Neuronal stem cell (in vitro differentiated cells): ENCODE data around the gene DCLK3.
A peak's percentile ranks its signal among the peaks of the same experiment; 100 is the strongest.

Source experiments
- DNase-seq: peaks from one replicate; pipeline ENCODE4 v3.0.0-alpha.2; 2013; ENCODE audit warnings: low spot score
- H2AFZ ChIP-seq: one replicate; pipeline ENCODE4 v1.6.1; 2013; ENCODE audit warnings: mild to moderate bottlenecking, low read length, inconsistent platforms
- H2AK5ac ChIP-seq: 2 replicates; pipeline ENCODE4 v1.6.1; 2013; ENCODE audit warnings: low read depth, mild to moderate bottlenecking, inconsistent platforms, low read length, moderate library complexity, mixed read lengths
- H2BK120ac ChIP-seq: 2 replicates; pipeline ENCODE4 v1.6.1; 2013; ENCODE audit warnings: low read depth, mild to moderate bottlenecking, inconsistent platforms, low read length, moderate library complexity, mixed read lengths
- H2BK12ac ChIP-seq: one replicate; pipeline ENCODE4 v1.6.1; 2013; ENCODE audit warnings: low read length, inconsistent platforms
- H2BK15ac ChIP-seq: 2 replicates; pipeline ENCODE4 v1.6.1; 2013; ENCODE audit warnings: mild to moderate bottlenecking, low read length, inconsistent platforms, mixed read lengths
- H2BK5ac ChIP-seq: one replicate; pipeline ENCODE4 v1.6.1; 2013; ENCODE audit warnings: inconsistent platforms, mild to moderate bottlenecking, low read length, moderate library complexity
- H3K14ac ChIP-seq: one replicate; pipeline ENCODE4 v1.6.1; 2013; ENCODE audit warnings: low read length, inconsistent platforms
- H3K18ac ChIP-seq: 2 replicates; pipeline ENCODE4 v1.6.1; 2013; ENCODE audit warnings: low read length, inconsistent platforms
- H3K23ac ChIP-seq: 2 replicates; pipeline ENCODE4 v1.6.1; 2013; ENCODE audit warnings: low read depth, mild to moderate bottlenecking, mixed read lengths, low read length, inconsistent platforms; ENCODE audit not compliant: poor library complexity
- H3K27ac ChIP-seq: replicated peaks from 3 replicates; pipeline ENCODE4 v1.5.1; 2013; ENCODE audit warnings: low read length, inconsistent platforms
- H3K27me3 ChIP-seq, 3 experiments: 2 replicates each; pipeline ENCODE4 v1.6.1; 2013; ENCODE audit warnings: low read length in 3 of 3, mild to moderate bottlenecking in 2 of 3, inconsistent platforms in 1 of 3, low read depth in 1 of 3, mixed read lengths in 1 of 3, moderate library complexity in 1 of 3; ENCODE audit not compliant: control insufficient read depth in 3 of 3, insufficient read depth in 3 of 3
- H3K36me3 ChIP-seq, 2 donors: replicated peaks in 1 of 2; 2 replicates each; pipeline ENCODE4 v1.6.1; 2013; ENCODE audit warnings: low read length in 2 of 2; ENCODE audit not compliant: control insufficient read depth in 2 of 2, insufficient read depth in 2 of 2
- H3K4ac ChIP-seq: 2 replicates; pipeline ENCODE4 v1.6.1; 2013; ENCODE audit warnings: inconsistent platforms, mild to moderate bottlenecking, low read length, moderate library complexity
- H3K4me1 ChIP-seq, 2 donors: 1 replicate in 1 of 2; 2 replicates in 1 of 2; pipeline ENCODE4 v1.6.1; 2013; ENCODE audit warnings: low read length in 2 of 2, low read depth in 1 of 2; ENCODE audit not compliant: control insufficient read depth in 2 of 2, insufficient read depth in 1 of 2
- H3K4me2 ChIP-seq: one replicate; pipeline ENCODE4 v1.6.1; 2013; ENCODE audit warnings: mild to moderate bottlenecking, low read length, inconsistent platforms; ENCODE audit not compliant: insufficient read depth, poor library complexity, severe bottlenecking
- H3K4me3 ChIP-seq, 2 donors: 2 replicates each; pipeline ENCODE4 v1.5.1; 2013; ENCODE audit warnings: low read length in 2 of 2, mild to moderate bottlenecking in 2 of 2, inconsistent platforms in 1 of 2, moderate library complexity in 1 of 2
- H3K79me1 ChIP-seq: one replicate; pipeline ENCODE4 v1.6.1; 2013; ENCODE audit warnings: low read depth, mild to moderate bottlenecking, inconsistent platforms, low read length, moderate library complexity
- H3K9ac ChIP-seq: one replicate; pipeline ENCODE4 v1.6.1; 2013; ENCODE audit warnings: mild to moderate bottlenecking, low read depth, low read length, inconsistent platforms; ENCODE audit not compliant: poor library complexity
- H3K9me3 ChIP-seq, 2 donors: replicated peaks in 1 of 2; 2 replicates each; pipeline versions ENCODE3 to v1.6.1; 2013; ENCODE audit warnings: low read length in 2 of 2, mild to moderate bottlenecking in 2 of 2, inconsistent platforms in 1 of 2, low read depth in 1 of 2, mixed read lengths in 1 of 2, moderate library complexity in 1 of 2; ENCODE audit not compliant: control insufficient read depth in 2 of 2, insufficient read depth in 1 of 2
- H4K8ac ChIP-seq: one replicate; pipeline ENCODE4 v1.6.1; 2013; ENCODE audit warnings: low read depth, mild to moderate bottlenecking, inconsistent platforms, low read length, moderate library complexity
- H4K91ac ChIP-seq: one replicate; pipeline ENCODE4 v1.6.1; 2013; ENCODE audit warnings: low read length, low read depth, mild to moderate bottlenecking, inconsistent platforms; ENCODE audit not compliant: poor library complexity
- WGBS, 2 donors: extraction: QIAGEN DNeasy Blood & Tissue Kit; methylation state at CpG; one replicate each; pipeline ENCODE4 v1.1.7; 2013; ENCODE audit warnings: missing lambda C conversion rate in 2 of 2, mixed read lengths in 1 of 2; ENCODE audit not compliant: insufficient read length in 2 of 2, insufficient replicate concordance in 1 of 2; ENCODE audit errors: extremely low coverage in 2 of 2; 5-methylcytosine and 5-hydroxymethylcytosine counted together

DCLK3 gene

DNA sequence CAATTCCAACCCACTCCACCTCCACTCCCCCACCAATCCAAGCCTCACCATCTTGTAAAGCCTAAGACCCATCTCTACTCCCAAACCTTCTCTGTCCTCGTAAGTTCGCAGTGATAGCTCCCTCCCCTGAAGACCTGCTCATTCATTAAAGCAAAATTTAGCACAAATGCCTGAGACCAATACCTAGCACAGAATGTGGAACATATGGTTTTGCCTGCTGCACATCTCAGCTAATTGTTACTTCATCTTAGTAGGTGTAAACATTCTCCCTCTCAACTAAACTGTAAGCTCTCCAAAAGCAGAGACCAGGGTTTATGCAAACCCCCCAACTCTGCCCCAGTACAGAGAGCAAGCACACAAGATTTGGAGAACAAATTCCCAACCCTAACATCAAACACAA, 20.5 kb downstream of the DCLK3 start:
- H3K4me1 ChIP-seq = peaks cover 0 to 2% of the 10 kb centered on the region in 2 donors
- no peak overlapping the region for H2BK15ac ChIP-seq
- H2AFZ ChIP-seq = no peak overlapping the region
- peak overlapping the region; percentile 26 for H3K4ac ChIP-seq
- no peak overlapping the region for H3K27ac ChIP-seq
- H3K4me2 ChIP-seq = no peak overlapping the region
- H4K8ac ChIP-seq = no peak overlapping the region
- no CpG with 5 or more reads among the region's 2 CpGs for WGBS, 2 donors
- no peak overlapping the region for H2BK120ac ChIP-seq
- no peak overlapping the region for H3K23ac ChIP-seq
- no peak overlapping the region for H4K91ac ChIP-seq
- H2AK5ac ChIP-seq = no peak overlapping the region
- H3K9me3 ChIP-seq = no peaks in the 10 kb centered on the region
- H3K79me1 ChIP-seq = no peaks in the 10 kb centered on the region
- no peak overlapping the region for H3K18ac ChIP-seq
- no peak overlapping the region for H3K14ac ChIP-seq
- no peak overlapping the region for H3K9ac ChIP-seq
- no peaks in the 10 kb centered on the region for H3K27me3 ChIP-seq
- H2BK12ac ChIP-seq = no peak overlapping the region
- H3K4me3 ChIP-seq = no peak overlapping the region
- no peak overlapping the region for H2BK5ac ChIP-seq
- H3K36me3 ChIP-seq = no peaks in the 10 kb centered on the region
- DNase-seq = no peak

DNA sequence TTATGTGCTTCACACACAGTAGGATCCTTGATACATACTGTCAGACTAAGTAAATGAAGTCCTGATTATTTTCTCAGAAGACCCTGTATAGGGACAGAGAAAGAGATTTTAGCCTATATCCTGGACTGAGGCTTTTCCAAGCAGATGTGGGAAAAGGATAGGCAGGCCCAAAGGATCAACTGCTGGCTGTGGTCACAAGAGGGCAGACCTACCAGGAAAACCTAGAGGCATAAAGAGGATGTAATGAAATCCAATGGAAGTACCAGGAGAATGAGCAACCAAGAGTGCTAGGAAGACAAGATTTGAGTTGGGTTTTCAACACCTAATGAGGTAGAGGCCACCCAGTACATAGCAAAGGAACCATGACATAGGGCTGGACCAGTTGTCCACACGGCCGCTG, 23.1 kb downstream of the DCLK3 start:
- no peak overlapping the region for H4K91ac ChIP-seq
- WGBS, 2 donors = no CpG with 5 or more reads among the region's 2 CpGs
- H3K4me1 ChIP-seq = no peaks in the 10 kb centered on the region
- H3K18ac ChIP-seq = no peak overlapping the region
- no peak overlapping the region for H4K8ac ChIP-seq
- no peak overlapping the region for H3K27ac ChIP-seq
- H3K27me3 ChIP-seq = no peaks in the 10 kb centered on the region
- H3K36me3 ChIP-seq = no peaks in the 10 kb centered on the region
- no peak overlapping the region for H3K4me3 ChIP-seq
- no peaks in the 10 kb centered on the region for H3K79me1 ChIP-seq
- no peak overlapping the region for H2BK5ac ChIP-seq
- no peak overlapping the region for H3K4me2 ChIP-seq
- DNase-seq = no peak
- no peaks in the 10 kb centered on the region for H3K9me3 ChIP-seq
- H3K14ac ChIP-seq = no peak overlapping the region
- no peak overlapping the region for H2AK5ac ChIP-seq
- H2AFZ ChIP-seq = no peak overlapping the region
- H2BK15ac ChIP-seq = no peak overlapping the region
- no peak overlapping the region for H3K4ac ChIP-seq
- no peak overlapping the region for H2BK12ac ChIP-seq
- H3K9ac ChIP-seq = no peak overlapping the region
- H2BK120ac ChIP-seq = no peak overlapping the region
- H3K23ac ChIP-seq = no peak overlapping the region

DNA sequence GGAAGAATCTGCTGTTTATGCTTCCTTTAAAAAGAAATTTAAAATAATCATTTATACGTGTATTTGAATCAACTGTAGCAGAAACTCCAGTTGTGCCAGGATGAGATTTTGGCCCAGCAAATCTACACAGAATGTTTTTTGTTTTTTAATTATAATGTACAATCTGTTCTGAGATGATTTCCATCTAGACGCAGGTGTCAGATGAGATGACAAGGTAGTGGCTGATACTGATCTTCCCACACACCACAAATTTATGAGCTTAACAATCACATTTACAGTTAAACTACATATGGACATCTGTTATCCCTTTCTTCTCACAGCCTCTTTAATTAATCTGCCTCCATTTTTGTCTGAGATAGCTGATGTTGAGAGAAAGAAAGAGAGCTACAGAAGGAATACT, 23.6 kb downstream of the DCLK3 start:
- no peak overlapping the region for H3K23ac ChIP-seq
- H3K18ac ChIP-seq = no peak overlapping the region
- no peak overlapping the region for H2BK120ac ChIP-seq
- H3K4me1 ChIP-seq = no peaks in the 10 kb centered on the region
- no peak overlapping the region for H2BK12ac ChIP-seq
- H4K91ac ChIP-seq = no peak overlapping the region
- H3K36me3 ChIP-seq = no peaks in the 10 kb centered on the region
- no peaks in the 10 kb centered on the region for H3K9me3 ChIP-seq
- H3K27me3 ChIP-seq = no peaks in the 10 kb centered on the region
- no peak overlapping the region for H2AFZ ChIP-seq
- H3K4me2 ChIP-seq = no peak overlapping the region
- no peak overlapping the region for H2BK5ac ChIP-seq
- H3K4ac ChIP-seq = no peak overlapping the region
- H3K79me1 ChIP-seq = no peaks in the 10 kb centered on the region
- H2BK15ac ChIP-seq = no peak overlapping the region
- no peak overlapping the region for H4K8ac ChIP-seq
- no peak overlapping the region for H3K9ac ChIP-seq
- no CpG with 5 or more reads among the region's 2 CpGs for WGBS, 2 donors
- no peak for DNase-seq
- no peak overlapping the region for H3K27ac ChIP-seq
- H3K4me3 ChIP-seq = no peak overlapping the region
- H2AK5ac ChIP-seq = no peak overlapping the region
- H3K14ac ChIP-seq = no peak overlapping the region

DNA sequence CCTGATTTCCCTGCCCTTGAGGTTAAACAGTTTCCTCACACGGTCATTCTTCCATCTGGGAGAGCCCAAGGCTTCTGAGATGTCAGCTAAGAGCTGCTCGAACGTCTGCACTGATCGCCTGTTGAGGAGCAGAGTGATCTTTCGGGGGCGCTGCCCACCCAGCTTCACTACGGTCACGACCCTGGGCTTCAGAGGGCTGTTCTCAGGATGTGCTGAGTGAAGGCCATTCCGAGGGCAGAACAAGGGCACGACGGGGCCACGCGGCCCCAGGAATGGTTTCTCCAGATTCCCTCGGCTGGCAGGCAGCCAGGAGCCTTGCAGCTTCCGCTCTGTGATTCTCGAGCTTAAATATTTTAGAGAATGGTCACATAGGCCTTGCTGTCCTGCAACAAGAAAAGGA, 25.7 kb downstream of the DCLK3 start:
- H4K8ac ChIP-seq = no peak overlapping the region
- no peak overlapping the region for H2AK5ac ChIP-seq
- no peak for DNase-seq
- no peak overlapping the region for H4K91ac ChIP-seq
- no peaks in the 10 kb centered on the region for H3K27me3 ChIP-seq
- WGBS, 2 donors = no CpG with 5 or more reads among the region's 16 CpGs
- no peak overlapping the region for H3K14ac ChIP-seq
- no peak overlapping the region for H2BK120ac ChIP-seq
- no peak overlapping the region for H3K4me2 ChIP-seq
- peak overlapping the region; percentile 24 for H3K18ac ChIP-seq
- H3K9ac ChIP-seq = no peak overlapping the region
- no peaks in the 10 kb centered on the region for H3K79me1 ChIP-seq
- H3K36me3 ChIP-seq = no peaks in the 10 kb centered on the region
- H2AFZ ChIP-seq = no peak overlapping the region
- no peak overlapping the region for H3K27ac ChIP-seq
- H3K4me3 ChIP-seq = no peak overlapping the region
- H3K4me1 ChIP-seq = no peaks in the 10 kb centered on the region
- no peak overlapping the region for H2BK5ac ChIP-seq
- no peak overlapping the region for H2BK15ac ChIP-seq
- no peak overlapping the region for H3K4ac ChIP-seq
- no peak overlapping the region for H2BK12ac ChIP-seq
- no peaks in the 10 kb centered on the region for H3K9me3 ChIP-seq
- no peak overlapping the region for H3K23ac ChIP-seq
